GM19193 (cell line): Measurements from ENCODE around the gene FILIP1L.

ENCODE experiments used
- POLR2A ChIP-seq: IDR thresholded peaks from 4 replicates; pipeline ENCODE4 v1.6.1; 2011; ENCODE audit not compliant: insufficient read depth, insufficient read length; ENCODE audit errors: extremely low read depth

Gene FILIP1L

DNA sequence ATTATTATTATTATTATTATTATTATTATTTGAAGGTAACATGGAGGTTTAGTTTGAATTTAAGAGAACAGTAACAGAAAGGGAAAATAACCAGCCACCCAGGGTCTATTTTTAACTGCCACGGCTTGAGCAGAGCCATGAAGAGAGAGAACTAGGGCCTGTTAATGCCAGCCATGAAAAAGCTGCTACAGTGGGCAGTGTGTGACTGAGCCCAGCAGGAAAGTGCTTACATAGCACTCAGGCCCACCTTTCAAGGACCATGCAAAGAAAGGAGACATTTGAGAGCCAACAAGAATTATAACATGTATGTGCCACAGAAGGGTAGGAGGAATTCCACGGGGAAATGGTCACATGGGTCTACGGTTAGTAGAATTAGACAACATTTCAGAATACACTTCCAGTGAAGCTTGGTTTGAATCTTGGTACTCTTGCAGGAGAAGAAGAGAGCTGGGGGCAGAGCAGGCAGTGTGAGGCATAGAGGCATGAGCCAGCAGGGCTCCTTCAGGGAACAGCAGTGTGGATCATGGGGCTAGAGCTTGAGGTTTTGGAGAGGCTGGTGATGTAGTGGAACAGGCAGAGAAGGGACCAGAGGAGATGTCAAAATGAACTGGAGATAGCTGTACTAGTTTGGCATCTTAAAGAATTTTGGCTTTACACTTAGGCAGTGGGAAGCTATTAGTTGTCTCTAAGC is 155.9 kb downstream of the FILIP1L start:
- TF ChIP-seq POLR2A: no peak

DNA sequence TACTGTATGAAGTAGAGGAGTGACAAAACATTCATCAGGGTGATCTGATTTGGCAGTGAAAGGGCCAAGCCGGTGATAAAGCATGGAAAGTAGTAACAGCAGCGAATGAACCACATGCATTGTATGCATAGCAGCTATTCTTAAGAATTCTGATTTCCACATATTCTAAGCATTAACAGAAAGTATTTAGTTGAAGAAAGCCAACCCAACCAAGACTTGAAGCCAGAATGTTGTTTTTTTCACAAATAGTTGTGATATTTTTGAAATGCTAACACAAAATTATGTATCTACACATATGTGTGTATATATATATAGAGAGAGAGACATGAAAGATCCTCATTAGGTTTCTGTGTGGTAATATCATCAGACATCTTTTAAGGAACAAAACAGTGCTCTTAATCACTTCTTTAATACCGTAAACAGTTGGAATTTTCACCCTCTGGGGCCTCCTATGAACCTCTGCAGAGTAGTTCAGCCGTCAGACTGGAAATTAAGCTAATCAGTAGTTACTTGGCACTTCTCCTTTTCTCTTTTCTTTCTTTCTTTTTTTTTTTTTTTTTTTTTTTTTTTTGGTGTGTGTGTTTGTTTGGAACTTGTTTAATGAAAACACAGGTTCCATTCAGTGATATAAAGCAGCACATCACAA is 157.0 kb downstream of the FILIP1L start:
- TF ChIP-seq POLR2A: no peak

DNA sequence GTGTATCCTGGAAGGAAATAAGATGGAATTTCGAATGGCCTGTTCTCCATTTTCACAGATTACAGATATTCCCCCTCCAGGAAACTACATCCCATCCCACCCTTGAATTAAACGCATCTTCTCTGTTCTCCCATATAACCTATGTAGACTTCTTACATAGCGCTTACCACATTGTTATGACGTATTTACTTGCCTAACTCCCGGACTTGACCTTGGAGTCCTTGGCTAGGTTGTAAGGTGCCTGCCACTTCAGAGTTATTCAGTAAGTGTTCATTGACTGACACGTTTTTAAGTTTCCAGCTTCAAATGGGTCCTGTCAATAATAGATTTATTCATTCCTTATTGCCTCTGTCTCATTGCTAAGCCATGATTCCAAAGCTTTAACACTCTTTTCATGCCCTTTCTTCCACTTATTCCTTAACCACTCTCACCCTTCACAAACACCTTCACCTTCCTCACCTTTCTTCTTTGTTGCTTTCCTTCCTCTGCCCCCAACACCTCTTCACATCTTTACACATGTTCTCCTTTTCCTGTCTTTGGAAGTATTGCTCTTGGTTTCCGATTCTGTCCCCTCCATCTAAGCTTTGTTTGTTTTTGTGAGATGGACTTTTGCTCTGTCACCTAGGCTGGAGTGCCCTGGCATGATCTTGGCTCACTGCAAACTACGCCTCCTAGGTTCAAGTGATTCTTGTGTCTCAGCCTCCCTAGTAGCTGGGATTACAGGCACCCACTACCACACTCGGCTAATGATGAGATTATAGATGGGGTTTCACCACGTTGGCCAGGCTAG is 158.3 kb downstream of the FILIP1L start:
- no peak for TF ChIP-seq POLR2A

DNA sequence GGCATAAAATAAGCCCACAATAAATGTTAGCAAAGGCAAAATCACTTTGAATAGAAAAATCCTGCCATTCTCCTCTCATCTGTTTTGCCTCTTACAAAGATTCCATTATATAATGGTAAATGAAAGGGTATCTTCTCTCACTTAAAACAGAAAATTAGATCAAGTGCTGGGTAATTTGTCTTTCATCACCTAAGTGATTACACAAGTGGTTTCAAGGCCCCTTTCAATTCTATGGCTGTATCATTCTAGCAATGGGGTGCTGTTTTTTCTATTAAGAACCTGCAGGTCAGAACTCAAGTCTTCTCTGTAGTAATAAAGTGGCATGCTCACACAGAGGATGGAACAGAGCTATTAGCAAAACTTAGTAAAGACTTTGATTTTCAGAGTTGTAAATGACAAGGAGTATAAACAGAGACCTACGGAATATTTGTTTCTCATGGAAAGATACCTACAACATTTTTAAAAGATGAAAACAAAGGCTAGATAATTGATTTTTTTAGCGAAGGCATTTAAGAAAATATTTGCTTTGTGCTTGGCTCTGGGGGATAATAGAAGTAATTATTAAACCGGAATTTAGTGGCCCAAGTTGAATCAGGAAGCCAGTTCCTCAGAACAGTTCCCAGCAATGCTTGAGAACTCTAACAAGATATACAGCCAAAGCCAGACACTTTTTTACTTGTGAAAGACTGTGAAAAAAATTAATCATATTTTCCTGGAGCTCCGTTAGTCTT is 159.2 kb downstream of the FILIP1L start:
- no peak for TF ChIP-seq POLR2A

DNA sequence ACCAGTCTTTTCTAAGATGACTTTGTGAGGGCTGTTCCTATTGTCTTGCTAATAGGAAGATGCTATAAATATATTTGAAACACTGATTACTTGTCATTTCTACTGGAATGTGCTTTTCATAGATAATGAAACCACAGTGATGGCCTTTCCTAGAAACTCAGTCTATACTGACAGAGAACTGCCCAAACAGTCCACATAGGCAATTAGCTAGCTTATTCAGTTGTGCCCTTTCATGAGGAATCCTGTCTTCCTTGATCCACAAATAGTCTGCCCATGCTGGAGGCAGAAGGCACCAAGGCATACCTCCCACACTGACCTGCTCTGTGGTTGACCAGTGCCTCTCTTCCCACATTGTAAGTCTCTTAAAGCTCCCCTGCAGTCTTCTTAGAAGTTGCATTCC is 160.7 kb downstream of the FILIP1L start:
- TF ChIP-seq POLR2A: no peak

DNA sequence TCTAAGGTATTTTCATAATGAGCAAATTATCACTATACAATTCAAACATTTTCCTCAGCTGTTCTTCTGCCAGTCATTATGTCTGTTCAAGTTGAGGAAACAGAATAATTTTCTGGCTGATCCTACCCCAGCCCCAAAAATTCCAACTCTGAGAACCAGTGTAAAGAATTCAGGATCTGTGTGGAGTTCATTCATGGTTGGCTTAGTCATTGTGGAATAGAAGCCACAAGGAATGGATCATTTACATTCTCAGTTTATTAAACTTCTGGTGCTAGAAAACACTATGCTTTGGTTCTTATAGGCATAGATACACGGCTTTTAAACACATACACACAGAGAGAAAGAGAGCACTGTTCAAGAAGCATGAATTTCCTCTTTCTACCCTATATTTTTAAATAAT is 162.0 kb downstream of the FILIP1L start:
- no peak for TF ChIP-seq POLR2A

DNA sequence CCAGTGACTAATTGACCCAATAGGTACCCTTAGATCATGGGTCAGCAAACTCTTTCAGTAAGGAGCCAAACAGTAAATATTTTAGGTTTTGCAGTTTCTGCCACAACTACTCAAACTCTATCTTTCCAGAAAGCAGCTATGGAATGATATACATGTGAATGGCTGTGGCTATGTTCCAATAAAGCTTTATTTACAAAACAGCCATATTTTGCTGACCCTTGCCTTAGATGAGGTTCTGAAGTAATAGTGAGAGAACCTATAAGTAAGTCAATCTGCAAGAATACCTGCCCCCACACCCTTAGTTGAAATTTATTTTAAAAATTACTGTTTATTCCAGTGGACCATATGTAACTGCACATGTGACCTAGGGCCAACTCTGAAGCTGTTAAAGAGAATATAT is 162.6 kb downstream of the FILIP1L start:
- TF ChIP-seq POLR2A: no peak

DNA sequence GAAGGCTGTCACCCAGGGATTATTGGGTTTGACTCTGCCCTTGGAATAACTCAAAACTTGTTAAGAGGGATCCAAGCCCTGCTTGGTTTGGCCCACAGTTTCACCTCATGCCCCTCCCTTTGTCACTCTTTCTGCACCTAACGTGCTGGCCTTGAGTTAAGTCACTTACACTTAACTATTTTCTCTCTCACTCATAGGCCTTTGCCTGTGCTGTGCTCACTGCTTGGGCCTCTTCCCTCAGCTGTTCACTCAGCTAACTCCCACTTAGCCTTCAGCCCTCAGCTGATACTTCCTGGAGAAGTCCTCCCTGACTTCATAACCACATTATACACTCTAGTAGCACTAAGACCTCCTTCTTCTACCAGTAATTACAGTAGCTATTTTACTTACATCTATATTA is 163.4 kb downstream of the FILIP1L start:
- TF ChIP-seq POLR2A: no peak

DNA sequence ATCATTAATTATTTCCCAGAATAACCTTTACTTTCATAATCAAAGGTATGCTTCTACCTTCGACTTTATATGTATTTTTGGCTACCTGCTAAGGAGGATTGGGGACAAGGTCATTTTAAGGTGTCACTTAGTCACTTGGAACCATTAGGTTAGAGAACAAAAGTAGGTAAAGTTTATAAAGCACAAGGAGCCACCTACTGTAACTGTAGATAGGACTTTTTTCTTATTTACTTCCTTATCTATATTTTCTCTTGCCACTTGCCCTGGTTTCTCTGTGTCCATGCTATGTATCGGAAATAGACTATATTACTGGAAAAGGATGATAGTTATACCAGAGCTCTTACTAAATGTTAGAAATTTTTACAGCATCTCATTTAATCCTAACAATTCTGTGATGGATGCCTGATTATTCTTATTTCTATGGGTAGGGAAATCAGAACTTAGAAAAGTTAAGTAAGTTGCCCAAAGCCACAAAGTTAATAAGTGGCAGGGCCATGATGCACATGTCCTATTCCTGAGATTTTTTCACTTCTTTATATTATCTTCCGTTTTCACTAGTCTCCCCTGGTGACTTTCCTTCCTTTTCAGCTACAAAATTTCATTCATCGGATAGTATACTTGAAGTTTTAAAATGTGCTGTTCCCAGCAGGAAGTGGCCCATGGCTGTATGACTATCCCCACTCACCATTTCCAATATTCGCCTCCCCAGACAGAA is 164.2 kb downstream of the FILIP1L start:
- no peak for TF ChIP-seq POLR2A

DNA sequence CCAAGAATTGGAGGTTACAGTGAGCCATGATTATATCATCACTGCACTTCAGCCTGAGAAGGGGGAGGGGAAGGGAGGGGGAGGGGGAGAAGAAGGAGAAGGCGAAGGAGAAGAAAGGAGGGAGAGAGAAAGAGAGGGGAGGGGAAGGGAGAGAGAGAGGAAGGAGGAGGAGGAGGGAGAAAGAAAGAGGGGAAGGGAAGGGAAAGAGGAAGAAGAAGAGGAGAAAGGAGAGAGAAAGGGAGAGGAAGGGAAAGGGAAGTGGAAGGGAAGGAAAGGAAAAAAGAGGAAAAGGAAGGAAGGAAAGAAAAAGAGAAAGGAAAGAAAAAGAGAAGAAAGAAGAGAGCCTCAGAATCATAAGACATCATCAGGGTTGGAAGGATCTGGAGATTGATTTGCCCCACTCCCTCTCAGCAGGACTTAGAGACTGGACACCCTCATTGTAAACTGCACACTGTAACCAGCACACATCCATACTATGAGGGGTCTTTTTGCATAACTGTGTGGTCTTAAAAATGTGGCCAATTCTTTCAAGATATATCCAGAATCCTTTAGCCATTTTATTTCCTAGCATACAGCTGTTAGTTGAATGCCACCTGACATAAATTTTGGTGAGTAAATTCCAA is 165.7 kb downstream of the FILIP1L start:
- no peak for TF ChIP-seq POLR2A

DNA sequence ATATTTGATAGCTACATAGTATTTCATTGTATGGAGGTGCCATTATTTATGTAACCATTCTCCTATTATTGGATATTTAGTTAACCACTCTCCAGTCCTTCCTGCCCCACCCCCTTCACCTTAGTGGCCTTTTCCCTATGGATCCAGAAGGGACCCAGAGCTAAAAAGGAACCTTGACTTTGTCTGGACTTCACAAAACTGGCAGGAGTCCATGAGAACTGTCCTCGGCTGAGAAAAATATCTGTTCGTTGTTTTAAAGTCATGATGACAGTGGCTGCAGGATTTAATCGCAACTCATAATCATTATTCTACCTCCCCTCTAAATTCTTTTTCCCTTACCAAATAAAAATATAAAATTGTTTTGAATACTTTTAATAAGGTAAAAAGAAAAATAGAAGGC is 166.9 kb downstream of the FILIP1L start:
- TF ChIP-seq POLR2A: no peak

DNA sequence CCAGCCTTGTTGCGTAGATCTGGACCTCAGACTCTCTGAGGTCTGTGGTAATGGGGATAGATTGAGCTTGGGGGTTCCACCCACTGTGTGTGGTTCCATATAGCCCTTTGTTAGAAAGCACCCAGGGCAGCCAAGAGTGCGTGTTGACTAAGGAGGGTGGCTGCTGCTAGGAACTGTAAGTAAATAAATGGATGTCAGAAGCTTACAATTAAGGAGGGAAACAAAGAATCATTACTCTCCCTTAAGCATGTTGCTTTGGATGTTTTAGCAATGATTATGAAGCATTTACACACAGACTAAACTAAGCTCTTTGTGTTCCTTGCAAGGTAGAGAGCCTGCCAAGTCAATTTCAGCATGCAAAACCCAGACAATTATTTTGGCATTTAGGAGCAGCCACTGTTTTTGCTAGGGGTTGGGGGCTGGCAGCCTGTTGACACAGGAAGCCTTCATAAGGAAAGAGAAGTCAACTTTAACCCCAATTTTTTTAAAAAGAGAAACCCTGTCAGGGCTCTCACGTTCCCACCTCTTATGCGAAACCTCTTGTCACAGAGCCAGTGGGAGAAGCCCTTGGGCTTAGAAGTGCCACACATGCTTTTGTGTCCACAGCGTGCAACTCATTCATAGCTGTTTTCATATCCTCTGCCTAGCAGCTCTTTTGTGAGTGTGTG is 168.8 kb downstream of the FILIP1L start:
- TF ChIP-seq POLR2A: no peak

DNA sequence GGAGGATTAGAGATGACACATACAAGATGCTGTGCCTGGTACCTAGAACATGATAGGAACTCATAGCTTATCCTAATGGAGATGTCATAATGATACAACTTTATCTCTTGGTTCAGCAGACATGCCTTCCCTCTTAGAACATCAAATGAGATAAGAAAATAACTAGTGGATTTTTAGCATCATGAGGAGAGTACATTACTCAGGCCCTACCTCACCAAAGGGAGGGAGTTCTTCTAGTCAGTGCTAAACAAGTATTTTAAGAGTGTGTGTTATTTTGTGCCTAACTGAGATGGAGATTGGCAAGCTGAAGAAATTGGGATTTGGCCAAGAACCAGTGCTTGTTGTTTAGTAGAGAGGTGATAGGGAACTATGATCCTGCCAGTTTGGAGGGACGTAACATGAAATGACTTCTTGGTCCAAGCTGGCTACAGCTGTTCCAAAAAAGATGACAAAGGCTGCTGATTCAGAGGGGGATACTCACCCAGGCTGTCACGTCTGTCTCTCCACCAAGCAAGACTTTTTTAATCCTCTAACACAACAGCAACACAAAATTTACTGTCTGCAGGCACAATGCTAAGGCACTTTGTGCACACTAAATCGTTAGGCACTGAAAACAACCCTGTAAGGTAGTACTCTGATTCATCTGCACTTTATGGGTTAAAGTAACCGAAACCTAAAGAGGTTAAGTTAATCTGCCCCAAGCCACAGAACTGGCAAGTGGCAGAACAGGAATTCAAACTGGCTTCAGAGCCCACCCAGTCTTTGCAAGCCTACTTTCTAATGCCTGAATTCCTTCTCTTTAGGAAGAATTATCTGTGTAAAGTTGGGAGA is 170.2 kb downstream of the FILIP1L start:
- TF ChIP-seq POLR2A: no peak
